HTR-8/SVneo (cell line): ENCODE results near the gene DNMT3A.

Experiments used
- DNase-seq: peaks from one replicate; pipeline ENCODE4 v3.0.0; 2011; ENCODE audit warnings: low spot score, mixed read lengths; ENCODE audit not compliant: insufficient read length
- FAIRE-seq: peaks from 2 replicates; lab custom pipeline; 2011; peaks lifted over from hg19 to GRCh38; lab: Jason Lieb, UNC

DNMT3A gene

GRCh38 chr2:25194576-25195122 lies 147.1 kb downstream of the DNMT3A start:
- no peak for FAIRE-seq
- no peak for DNase-seq

GRCh38 chr2:25190536-25190935 lies 151.2 kb downstream of the DNMT3A start:
- FAIRE-seq (no peak), DNase-seq (no peak)

- no peak for DNase-seq
- FAIRE-seq, result no peak
These were observed 153.3 kb downstream of the DNMT3A start for GRCh38 chr2:25188405-25188804.

GRCh38 chr2:25187729-25188350 lies 153.9 kb downstream of the DNMT3A start:
- DNase-seq (no peak), FAIRE-seq (no peak)

- FAIRE-seq (no peak), DNase-seq (no peak)
These were observed 157.5 kb downstream of the DNMT3A start for GRCh38 chr2:25184254-25184653.

- DNase-seq, result no peak
- FAIRE-seq, result no peak
These were observed 162.7 kb downstream of the DNMT3A start for GRCh38 chr2:25178976-25179375.
